ENCODE results near the gene SDK2.

Gene SDK2

GRCh38 chr17:73635101-73635817, 9.0 kb downstream of the SDK2 start:
- H3K4me3 ChIP-seq (ENCODE audit: low read depth, low read length) = no peak overlapping the region
- TF ChIP-seq CTCF (conservative IDR thresholded peaks at IDR 0.05; ENCODE audit: low read depth, low read length) = no peak
- no peak for DNase-seq (ENCODE audit: low read depth)

- TF ChIP-seq CTCF (conservative IDR thresholded peaks at IDR 0.05; ENCODE audit: low read depth, low read length) = no peak
- DNase-seq (ENCODE audit: low read depth) = no peak
- H3K4me3 ChIP-seq (ENCODE audit: low read depth, low read length) = no peak overlapping the region
Measured at GRCh38 chr17:73634629-73635028, 9.6 kb downstream of the SDK2 start.

- H3K4me3 ChIP-seq (ENCODE audit: low read depth, low read length) = no peak overlapping the region
- TF ChIP-seq CTCF (conservative IDR thresholded peaks at IDR 0.05; ENCODE audit: low read depth, low read length) = no peak
- no peak for DNase-seq (ENCODE audit: low read depth)
Measured at GRCh38 chr17:73633736-73634135, 10.5 kb downstream of the SDK2 start.

- no peak for DNase-seq (ENCODE audit: low read depth)
- no peak overlapping the region for H3K4me3 ChIP-seq (ENCODE audit: low read depth, low read length)
- TF ChIP-seq CTCF (conservative IDR thresholded peaks at IDR 0.05; ENCODE audit: low read depth, low read length) = no peak
Measured at GRCh38 chr17:73632513-73632912, 11.7 kb downstream of the SDK2 start.

GRCh38 chr17:73630965-73631595, 13.2 kb downstream of the SDK2 start:
- no peak for DNase-seq (ENCODE audit: low read depth)
- no peak overlapping the region for H3K4me3 ChIP-seq (ENCODE audit: low read depth, low read length)
- TF ChIP-seq CTCF (conservative IDR thresholded peaks at IDR 0.05; ENCODE audit: low read depth, low read length) = no peak

GRCh38 chr17:73630531-73630930, 13.7 kb downstream of the SDK2 start:
- no peak for TF ChIP-seq CTCF (conservative IDR thresholded peaks at IDR 0.05; ENCODE audit: low read depth, low read length)
- H3K4me3 ChIP-seq (ENCODE audit: low read depth, low read length) = no peak overlapping the region
- no peak for DNase-seq (ENCODE audit: low read depth)
